Measurements from ENCODE around the gene CCKAR.

DNA sequence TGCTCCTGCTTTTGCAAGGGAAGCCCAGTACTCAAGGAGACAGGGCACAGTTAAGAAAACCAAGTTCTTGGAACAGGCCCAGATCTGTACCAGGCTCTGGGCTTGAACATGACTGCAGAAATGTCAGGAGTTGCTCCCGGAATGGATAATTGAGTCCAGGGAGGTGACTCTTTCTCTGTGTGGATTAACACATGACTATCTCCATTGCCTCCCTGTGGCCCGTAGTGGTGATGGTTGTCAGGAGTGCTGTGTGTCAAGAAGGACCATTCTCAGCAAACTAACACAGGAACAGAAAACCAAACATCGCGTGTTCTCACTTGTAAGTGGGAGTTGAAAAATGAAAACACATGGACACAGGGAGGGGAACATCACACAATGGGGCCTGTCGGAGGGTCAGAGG lies 39.9 kb downstream of the CCKAR start:
- no peak for TF ChIP-seq POLR2A (IDR thresholded peaks at IDR 0.05)
- TF ChIP-seq, protein P1, sequence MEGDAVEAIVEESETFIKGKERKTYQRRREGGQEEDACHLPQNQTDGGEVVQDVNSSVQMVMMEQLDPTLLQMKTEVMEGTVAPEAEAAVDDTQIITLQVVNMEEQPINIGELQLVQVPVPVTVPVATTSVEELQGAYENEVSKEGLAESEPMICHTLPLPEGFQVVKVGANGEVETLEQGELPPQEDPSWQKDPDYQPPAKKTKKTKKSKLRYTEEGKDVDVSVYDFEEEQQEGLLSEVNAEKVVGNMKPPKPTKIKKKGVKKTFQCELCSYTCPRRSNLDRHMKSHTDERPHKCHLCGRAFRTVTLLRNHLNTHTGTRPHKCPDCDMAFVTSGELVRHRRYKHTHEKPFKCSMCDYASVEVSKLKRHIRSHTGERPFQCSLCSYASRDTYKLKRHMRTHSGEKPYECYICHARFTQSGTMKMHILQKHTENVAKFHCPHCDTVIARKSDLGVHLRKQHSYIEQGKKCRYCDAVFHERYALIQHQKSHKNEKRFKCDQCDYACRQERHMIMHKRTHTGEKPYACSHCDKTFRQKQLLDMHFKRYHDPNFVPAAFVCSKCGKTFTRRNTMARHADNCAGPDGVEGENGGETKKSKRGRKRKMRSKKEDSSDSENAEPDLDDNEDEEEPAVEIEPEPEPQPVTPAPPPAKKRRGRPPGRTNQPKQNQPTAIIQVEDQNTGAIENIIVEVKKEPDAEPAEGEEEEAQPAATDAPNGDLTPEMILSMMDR (IDR thresholded peaks at IDR 0.05 in 4 of 5, conservative IDR thresholded peaks at IDR 0.05 in 1 of 5) = no peak
